ENCODE results near the gene HEPHL1. TPM values are rescaled to one million over a fixed set of nuclear protein-coding genes. Genes with fewer than 3 reads are reported as not detected.

HEPHL1 gene
- total and polyA plus RNA-seq, 7 donors = 0.01 TPM; not detected in 6

DNA sequence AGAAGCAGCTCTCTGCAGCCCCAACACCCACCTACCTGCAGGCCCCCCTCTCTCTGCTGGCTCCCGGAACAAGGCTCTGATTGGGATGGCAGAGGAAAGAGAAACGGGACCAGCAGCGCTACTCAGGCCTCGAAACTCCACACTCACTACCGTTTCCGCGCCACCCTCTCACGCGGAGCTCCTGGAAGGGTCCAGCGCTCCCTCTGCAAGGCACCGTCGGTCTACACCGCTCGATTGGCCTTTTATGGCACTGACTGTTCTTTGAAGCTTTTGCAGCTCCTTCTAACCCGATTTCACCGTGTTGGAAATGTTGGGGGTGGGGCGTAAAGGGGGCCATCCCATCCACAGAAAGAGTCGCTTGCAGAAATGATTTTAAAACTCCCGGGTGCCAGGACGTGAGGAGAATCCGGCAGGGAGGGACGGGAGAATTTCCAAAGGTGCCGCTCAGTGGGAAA is 107.2 kb downstream of the HEPHL1 start:
- ATAC-seq (peak; percentile 17 to 49 (median 18)), DNase-seq (no peak)
- 0 to 1% (median 0%) methylated on average over 23 of the region's 23 CpGs for WGBS, 3 donors
- Histone ChIP-seq H3K27ac (peak overlapping the region; percentile 82), H3K27me3 (ENCODE audit: insufficient read depth in 3 of 3, low read length in 2 of 3) (peaks cover 0 to 23% (median 0%) of the 10 kb centered on the region in 3 donors), H3K4me3 (peak overlapping the region; percentile 81), H3K36me3 (ENCODE audit: insufficient read depth in 1 of 2, low read depth in 1 of 2) (no peaks in the 10 kb centered on the region), H3K9me3 (no peaks in the 10 kb centered on the region), H3K4me1 (peaks cover 10% of the 10 kb centered on the region)
- TF ChIP-seq, protein P1, sequence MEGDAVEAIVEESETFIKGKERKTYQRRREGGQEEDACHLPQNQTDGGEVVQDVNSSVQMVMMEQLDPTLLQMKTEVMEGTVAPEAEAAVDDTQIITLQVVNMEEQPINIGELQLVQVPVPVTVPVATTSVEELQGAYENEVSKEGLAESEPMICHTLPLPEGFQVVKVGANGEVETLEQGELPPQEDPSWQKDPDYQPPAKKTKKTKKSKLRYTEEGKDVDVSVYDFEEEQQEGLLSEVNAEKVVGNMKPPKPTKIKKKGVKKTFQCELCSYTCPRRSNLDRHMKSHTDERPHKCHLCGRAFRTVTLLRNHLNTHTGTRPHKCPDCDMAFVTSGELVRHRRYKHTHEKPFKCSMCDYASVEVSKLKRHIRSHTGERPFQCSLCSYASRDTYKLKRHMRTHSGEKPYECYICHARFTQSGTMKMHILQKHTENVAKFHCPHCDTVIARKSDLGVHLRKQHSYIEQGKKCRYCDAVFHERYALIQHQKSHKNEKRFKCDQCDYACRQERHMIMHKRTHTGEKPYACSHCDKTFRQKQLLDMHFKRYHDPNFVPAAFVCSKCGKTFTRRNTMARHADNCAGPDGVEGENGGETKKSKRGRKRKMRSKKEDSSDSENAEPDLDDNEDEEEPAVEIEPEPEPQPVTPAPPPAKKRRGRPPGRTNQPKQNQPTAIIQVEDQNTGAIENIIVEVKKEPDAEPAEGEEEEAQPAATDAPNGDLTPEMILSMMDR (IDR thresholded peaks at IDR 0.05) = no peak
- intact Hi-C loops (cut with DNase I) = no loop called here

DNA sequence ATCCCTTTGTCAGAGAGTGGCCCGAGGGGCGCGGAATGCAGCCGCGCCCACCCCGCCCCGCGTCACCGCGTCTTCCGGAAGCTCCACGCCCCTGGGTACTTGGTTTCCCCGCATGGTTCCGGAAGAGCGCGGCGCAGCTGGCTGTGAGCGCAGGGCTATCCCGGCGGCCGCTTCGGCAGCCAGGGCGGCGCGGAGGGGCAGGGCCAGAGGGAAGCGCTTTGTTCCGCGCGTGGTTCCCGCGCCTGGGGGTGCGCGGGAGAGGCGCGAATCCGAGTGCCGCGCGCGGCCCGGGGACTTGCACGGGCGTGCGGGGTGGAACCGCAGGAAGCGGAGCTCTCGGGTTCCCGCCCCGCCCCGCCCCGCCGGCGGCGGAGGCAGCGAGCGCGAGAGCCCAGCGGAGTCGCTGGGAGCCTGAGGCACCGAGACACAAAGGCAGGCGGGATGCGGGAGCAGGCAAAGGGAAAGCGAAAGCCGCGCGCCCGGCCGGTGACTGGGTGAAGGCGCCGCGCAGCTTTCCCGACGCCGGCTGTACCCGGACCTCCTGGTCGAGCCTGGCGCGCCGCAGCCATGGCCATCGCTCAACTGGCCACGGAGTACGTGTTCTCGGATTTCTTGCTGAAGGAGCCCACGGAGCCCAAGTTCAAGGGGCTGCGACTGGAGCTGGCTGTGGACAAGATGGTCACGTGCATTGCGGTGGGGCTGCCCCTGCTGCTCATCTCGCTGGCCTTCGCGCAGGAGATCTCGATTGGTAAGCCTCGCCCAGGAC is 107.8 kb downstream of the HEPHL1 start, which contains the start of gene PANX1:
PANX1 (plus strand) TSS at position 96 of the 766 bp plus-strand sequence; CDS start at position 568, 472 bp downstream.
- Histone ChIP-seq H3K36me3 (ENCODE audit: insufficient read depth in 1 of 2, low read depth in 1 of 2) (no peaks in the 10 kb centered on the region), H3K4me3 (peak within 1 kb of the TSS; percentile 81), H3K9me3 (no peaks in the 10 kb centered on the region), H3K27me3 (ENCODE audit: insufficient read depth in 3 of 3, low read length in 2 of 3) (peaks cover 0 to 23% (median 0%) of the 10 kb centered on the region in 3 donors), H3K4me1 (peaks cover 10% of the 10 kb centered on the region), H3K27ac (peak within 1 kb of the TSS; percentile 82)
- ATAC-seq (peak; percentile 71 to 86 (median 85)), DNase-seq (peak; percentile 81 to 84)
- WGBS, 3 donors = 0 to 1% (median 0%) methylated on average over 70 to 92 of the region's 92 CpGs
- TF ChIP-seq, protein P1 (IDR thresholded peaks at IDR 0.05) = no peak
- intact Hi-C loops (cut with DNase I) = no loop called here

DNA sequence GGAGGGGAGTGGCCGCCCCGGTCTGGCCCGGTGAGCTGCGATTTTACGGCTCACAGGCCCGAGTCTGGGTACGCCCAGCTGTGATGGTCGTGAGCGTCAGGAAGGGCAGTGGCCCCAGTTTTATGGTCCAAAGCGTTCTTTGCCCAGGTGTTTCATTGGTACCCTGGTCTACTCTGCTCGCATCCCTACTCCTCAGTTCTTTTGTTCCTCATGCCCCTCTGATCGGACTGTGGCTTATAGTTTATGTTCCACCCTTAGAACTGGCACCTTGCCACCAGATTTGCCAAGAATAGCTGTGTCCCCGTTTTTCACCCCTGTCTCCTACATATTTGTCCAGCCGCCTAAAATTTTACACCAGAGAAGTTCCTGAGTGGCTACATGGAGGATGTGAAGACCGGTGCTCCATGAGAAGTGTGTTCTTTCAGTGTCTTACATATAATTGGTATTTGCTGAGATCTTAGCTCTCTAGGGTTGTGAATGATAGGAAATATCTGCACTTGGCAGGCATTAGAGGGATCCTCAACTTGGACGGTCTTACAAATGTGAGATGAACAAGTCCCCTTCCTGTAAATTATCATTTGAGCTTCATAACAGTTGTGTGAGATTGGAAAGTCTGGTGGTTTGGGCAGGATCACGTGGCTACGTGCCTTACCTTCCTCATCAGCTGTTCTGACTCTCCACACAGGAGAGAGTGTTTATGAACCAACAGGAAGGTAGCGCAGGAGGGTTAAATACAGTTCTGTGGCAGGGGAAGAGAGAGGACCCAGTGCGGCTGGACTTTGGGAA is 108.6 kb downstream of the HEPHL1 start:
- Histone ChIP-seq H3K4me1 (peaks cover 12% of the 10 kb centered on the region), H3K27me3 (ENCODE audit: insufficient read depth in 3 of 3, low read length in 2 of 3) (peaks cover 0 to 23% (median 0%) of the 10 kb centered on the region in 3 donors), H3K27ac (peak overlapping the region; percentile 82), H3K4me3 (peak overlapping the region; percentile 81), H3K36me3 (ENCODE audit: insufficient read depth in 1 of 2, low read depth in 1 of 2) (no peaks in the 10 kb centered on the region), H3K9me3 (no peaks in the 10 kb centered on the region)
- TF ChIP-seq, protein P1 (IDR thresholded peaks at IDR 0.05) = no peak
- DNase-seq = no peak
- intact Hi-C loops (cut with DNase I) = no loop called here
- no peak for ATAC-seq
- 9 to 13% (median 12%) methylated on average over 20 of the region's 20 CpGs for WGBS, 3 donors

DNA sequence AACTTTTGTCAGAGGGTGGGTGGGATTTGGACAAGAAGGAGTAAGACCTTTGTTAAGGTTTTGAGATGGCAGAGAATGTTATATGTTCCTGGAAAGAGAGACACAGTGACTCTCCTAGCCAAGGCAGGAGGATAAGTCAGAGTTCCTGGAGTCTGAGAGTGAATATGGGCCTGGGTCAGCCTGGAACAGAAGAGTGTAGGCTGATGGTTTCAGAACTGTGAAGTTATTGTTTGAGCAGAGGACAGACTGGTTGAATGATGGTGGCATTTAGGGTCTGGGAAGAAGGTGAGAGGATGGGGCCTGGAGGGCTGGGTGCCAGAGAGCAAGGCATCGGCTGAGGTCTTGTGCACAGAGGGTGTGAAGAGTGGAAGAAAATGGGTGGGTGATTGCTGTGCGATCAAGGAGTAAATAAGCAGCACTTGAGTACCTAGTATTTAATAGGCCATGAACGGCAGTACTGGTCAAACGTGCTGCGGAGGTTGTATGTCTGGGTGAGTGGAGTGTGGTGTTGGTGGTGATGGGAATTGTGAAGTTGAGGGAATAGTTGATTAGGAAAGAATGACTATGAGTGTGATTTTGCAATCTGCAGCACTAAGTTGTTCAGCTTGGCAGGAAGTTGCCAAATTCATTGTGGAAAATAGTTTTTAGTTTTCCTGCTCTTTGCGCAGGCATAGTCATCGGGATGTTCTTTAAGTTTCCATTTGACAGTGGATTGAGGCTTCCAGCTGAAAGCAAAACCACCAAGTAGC is 109.3 kb downstream of the HEPHL1 start:
- DNase-seq (no peak), ATAC-seq (peak in 2 of 4 donors; percentile 13 to 34)
- Histone ChIP-seq H3K27ac (peak overlapping the region; percentile 82), H3K4me3 (peak overlapping the region; percentile 81), H3K27me3 (ENCODE audit: insufficient read depth in 3 of 3, low read length in 2 of 3) (peaks cover 0 to 23% (median 0%) of the 10 kb centered on the region in 3 donors), H3K4me1 (peaks cover 15% of the 10 kb centered on the region), H3K36me3 (ENCODE audit: insufficient read depth in 1 of 2, low read depth in 1 of 2) (no peaks in the 10 kb centered on the region), H3K9me3 (no peaks in the 10 kb centered on the region)
- WGBS, 3 donors = 51 to 66% (median 57%) methylated on average over 7 of the region's 7 CpGs
- intact Hi-C loops (cut with DNase I) = no loop called here
- TF ChIP-seq, protein P1 (IDR thresholded peaks at IDR 0.05) = no peak
